ENCODE results near the gene SAA1.

SAA1 gene

DNA sequence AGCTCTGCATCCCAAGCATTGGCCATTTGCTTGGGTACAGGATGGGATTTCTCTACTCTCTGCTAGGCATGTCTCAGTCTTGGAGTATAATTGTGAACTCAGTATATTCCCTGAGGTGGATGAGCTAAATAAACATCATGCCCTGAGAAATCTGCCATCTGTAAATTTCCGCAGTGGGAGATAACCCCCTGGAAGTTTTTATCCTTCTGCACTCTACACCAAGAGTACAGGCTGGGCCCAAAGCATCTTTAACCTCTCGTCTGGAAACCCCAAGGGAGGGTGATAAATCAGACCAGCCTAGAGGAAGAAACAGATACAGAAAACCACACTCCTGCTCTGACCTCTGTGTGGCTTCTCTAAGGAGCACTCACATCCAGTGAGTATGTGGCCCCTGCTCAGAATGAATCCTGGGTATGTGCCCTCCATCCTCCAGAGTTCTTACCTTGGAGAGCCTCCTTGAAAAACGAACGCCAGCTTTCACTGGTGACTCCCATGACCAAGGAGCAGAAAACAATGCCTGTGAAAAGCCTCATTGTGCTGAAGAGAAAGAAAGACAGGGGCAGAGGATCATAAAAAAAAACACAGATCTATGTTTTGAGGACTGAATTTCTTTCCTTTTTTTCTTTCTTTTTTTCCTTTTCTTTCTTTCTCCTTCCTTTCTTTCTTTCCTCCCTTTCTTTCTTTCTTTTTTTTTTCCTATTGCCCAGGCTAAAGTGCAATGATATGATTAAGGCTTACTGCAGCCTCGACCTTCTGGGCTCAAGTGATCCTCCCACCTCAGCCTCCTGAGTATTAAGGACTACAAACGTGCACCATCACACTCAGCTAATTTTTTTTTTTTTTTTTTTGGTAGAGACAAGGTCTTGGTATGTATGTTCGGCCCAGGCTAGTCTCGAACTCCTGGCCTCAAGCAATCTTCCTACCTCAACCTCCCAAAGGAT lies 30.4 kb upstream of the SAA1 start:
- Histone ChIP-seq H2AK5ac (ENCODE audit: low read length) (no peak overlapping the region), H3K27ac (ENCODE audit: low read depth, low read length) (no peak overlapping the region), H3K23ac (ENCODE audit: low read length) (no peak overlapping the region), H3K79me2 (ENCODE audit: control insufficient read depth, insufficient read depth, low read length, poor library complexity) (no peaks in the 10 kb centered on the region), H2BK120ac (ENCODE audit: insufficient read depth, low read length, poor library complexity) (no peak overlapping the region), H3K4me3 (ENCODE audit: low read depth, low read length) (no peak overlapping the region), H4K12ac (ENCODE audit: low read depth, low read length) (peak overlapping the region; percentile 18), H3K27me3 (ENCODE audit: insufficient read depth, low read length) (no peaks in the 10 kb centered on the region), H3K4ac (ENCODE audit: low read depth, low read length) (no peak overlapping the region), H3K79me1 (ENCODE audit: low read length) (no peaks in the 10 kb centered on the region), H3K4me2 (ENCODE audit: low read length) (no peak overlapping the region), H3K18ac (ENCODE audit: low read length) (no peak overlapping the region), H4K8ac (ENCODE audit: low read depth, low read length) (no peak overlapping the region), H3K9ac (ENCODE audit: low read length) (no peak overlapping the region), H3K4me1 (ENCODE audit: control insufficient read depth in 1 of 2, insufficient read depth in 2 of 2, low read length in 2 of 2) (no peaks in the 10 kb centered on the region), H3K9me3 (ENCODE audit: insufficient read depth, low read depth, low read length) (no peaks in the 10 kb centered on the region), H4K91ac (ENCODE audit: low read depth, low read length) (no peak overlapping the region), H2BK5ac (ENCODE audit: low read depth, low read length, poor library complexity) (no peak overlapping the region), H2BK12ac (ENCODE audit: low read length) (no peak overlapping the region), H3K36me3 (ENCODE audit: control insufficient read depth in 1 of 2, insufficient read depth in 2 of 2, low read length in 2 of 2) (no peaks in the 10 kb centered on the region), H3K14ac (ENCODE audit: low read length) (no peak overlapping the region), H2AFZ (ENCODE audit: insufficient read depth, low read length, poor library complexity) (no peak overlapping the region)
- no CpG with 5 or more reads among the region's 8 CpGs for WGBS (ENCODE audit: extremely low coverage, insufficient coverage, insufficient read length)
- no peak for DNase-seq

DNA sequence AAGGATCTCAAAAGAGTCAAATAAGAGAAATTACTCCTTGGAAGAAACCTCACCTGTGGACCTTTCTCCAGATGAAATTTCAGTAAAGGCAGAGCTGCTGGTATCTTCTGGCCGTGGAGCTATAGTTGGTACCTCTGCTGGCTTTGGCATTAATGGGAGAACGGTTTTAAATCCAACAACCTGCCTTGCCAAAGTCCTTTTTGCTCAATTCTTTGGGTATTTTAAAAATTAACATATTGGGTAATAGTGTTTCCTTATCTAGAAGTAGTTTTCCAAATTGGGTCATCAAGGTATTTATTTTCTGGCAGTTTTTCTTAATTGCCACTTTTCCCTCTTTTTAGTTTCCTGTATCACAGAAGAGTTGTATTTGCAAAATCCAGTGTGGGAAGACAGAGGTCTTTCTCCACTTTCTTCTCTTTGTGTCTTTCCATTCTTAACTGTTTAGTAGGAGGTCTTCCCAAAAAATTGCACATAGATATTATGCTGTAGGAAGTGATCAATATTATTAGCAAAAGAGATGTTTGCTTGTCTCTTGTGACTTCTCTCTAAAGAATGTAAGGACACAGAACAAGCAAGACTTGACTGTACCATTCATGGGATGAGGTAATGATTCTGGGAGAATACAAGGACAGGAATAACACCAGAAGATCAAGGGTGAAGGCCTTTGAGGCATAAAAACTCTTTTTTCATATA lies 29.3 kb upstream of the SAA1 start, which contains the start of gene SAA4:
Gene SAA4 (minus strand): TSS at position 139 of the 693 bp plus-strand sequence. CDS start 876 bp downstream, outside the sequence.
- Histone ChIP-seq H2BK120ac (ENCODE audit: insufficient read depth, low read length, poor library complexity) (no peak within 1 kb of the TSS), H3K9ac (ENCODE audit: low read length) (no peak within 1 kb of the TSS), H3K4me1 (ENCODE audit: control insufficient read depth in 1 of 2, insufficient read depth in 2 of 2, low read length in 2 of 2) (no peaks in the 10 kb centered on the region), H3K79me2 (ENCODE audit: control insufficient read depth, insufficient read depth, low read length, poor library complexity) (no peaks in the 10 kb centered on the region), H2BK5ac (ENCODE audit: low read depth, low read length, poor library complexity) (no peak within 1 kb of the TSS), H4K91ac (ENCODE audit: low read depth, low read length) (no peak within 1 kb of the TSS), H3K27me3 (ENCODE audit: insufficient read depth, low read length) (no peaks in the 10 kb centered on the region), H2BK12ac (ENCODE audit: low read length) (no peak within 1 kb of the TSS), H3K23ac (ENCODE audit: low read length) (no peak within 1 kb of the TSS), H3K27ac (ENCODE audit: low read depth, low read length) (no peak within 1 kb of the TSS), H3K79me1 (ENCODE audit: low read length) (no peaks in the 10 kb centered on the region), H2AFZ (ENCODE audit: insufficient read depth, low read length, poor library complexity) (no peak within 1 kb of the TSS), H3K9me3 (ENCODE audit: insufficient read depth, low read depth, low read length) (no peaks in the 10 kb centered on the region), H3K18ac (ENCODE audit: low read length) (no peak within 1 kb of the TSS), H2AK5ac (ENCODE audit: low read length) (no peak within 1 kb of the TSS), H4K12ac (ENCODE audit: low read depth, low read length) (peak within 1 kb of the TSS; percentile 18), H4K8ac (ENCODE audit: low read depth, low read length) (no peak within 1 kb of the TSS), H3K14ac (ENCODE audit: low read length) (no peak within 1 kb of the TSS), H3K4ac (ENCODE audit: low read depth, low read length) (no peak within 1 kb of the TSS), H3K4me2 (ENCODE audit: low read length) (no peak within 1 kb of the TSS), H3K4me3 (ENCODE audit: low read depth, low read length) (no peak within 1 kb of the TSS), H3K36me3 (ENCODE audit: control insufficient read depth in 1 of 2, insufficient read depth in 2 of 2, low read length in 2 of 2) (no peaks in the 10 kb centered on the region)
- DNase-seq, result no peak
- WGBS (ENCODE audit: extremely low coverage, insufficient coverage, insufficient read length), result no CpG with 5 or more reads among the region's 2 CpGs

DNA sequence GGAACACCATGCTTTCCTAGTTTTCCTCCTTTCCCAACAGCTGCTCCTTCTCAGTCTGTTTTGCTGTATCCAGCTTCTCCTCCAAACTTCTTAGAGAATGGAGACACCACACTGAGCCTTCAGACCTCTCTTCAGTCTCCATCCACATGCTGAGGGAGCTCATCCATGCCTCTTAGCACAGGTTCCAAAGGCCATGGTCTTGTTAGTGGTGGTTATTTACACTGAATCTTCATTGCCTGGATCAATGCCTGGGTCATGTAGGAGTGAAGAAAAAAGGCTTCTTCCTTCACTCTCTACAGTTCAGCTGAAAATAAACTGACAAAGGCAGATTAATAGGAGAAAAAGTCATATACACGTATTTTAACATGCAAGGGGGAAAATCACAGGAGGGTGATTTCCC lies 26.4 kb upstream of the SAA1 start:
- no CpG with 5 or more reads among the region's 1 CpG for WGBS (ENCODE audit: extremely low coverage, insufficient coverage, insufficient read length)
- no peak overlapping the region for H2BK5ac ChIP-seq (ENCODE audit: low read depth, low read length, poor library complexity)
- H3K4me3 ChIP-seq (ENCODE audit: low read depth, low read length), result no peak overlapping the region

DNA sequence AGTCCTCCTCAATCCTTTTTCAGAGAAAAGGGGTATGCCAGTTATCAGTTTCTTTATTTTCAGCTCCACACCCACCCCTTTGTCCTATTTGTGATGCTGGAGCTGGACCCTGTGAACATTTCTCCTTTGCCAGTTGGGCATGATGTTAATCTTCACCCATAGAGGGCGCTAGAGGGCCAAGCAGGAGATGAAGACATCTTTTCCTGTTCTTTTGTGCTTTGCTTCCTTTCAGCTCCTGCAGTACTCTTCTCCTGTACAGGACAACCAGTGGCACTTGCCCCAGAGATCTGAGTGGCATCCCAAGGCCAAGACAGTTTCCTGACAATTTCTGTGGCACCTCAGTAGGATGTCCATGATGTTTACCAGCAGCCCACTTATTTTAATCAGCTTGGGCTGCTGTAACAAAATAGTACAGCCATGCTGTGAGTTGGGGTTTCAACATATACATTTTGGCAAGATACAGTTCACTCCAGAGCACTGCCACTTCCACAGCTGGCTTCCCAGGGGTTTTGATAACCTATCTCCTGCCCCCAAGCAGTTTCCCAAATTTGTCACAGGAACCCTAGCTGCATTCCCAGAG lies 22.2 kb upstream of the SAA1 start:
- Histone ChIP-seq H3K27ac (ENCODE audit: low read depth, low read length) (no peak overlapping the region), H3K27me3 (ENCODE audit: insufficient read depth, low read length) (no peaks in the 10 kb centered on the region), H3K4me3 (ENCODE audit: low read depth, low read length) (no peak overlapping the region), H4K91ac (ENCODE audit: low read depth, low read length) (no peak overlapping the region), H3K4me1 (ENCODE audit: control insufficient read depth in 1 of 2, insufficient read depth in 2 of 2, low read length in 2 of 2) (no peaks in the 10 kb centered on the region), H3K79me2 (ENCODE audit: control insufficient read depth, insufficient read depth, low read length, poor library complexity) (no peaks in the 10 kb centered on the region), H3K23ac (ENCODE audit: low read length) (no peak overlapping the region), H3K9me3 (ENCODE audit: insufficient read depth, low read depth, low read length) (no peaks in the 10 kb centered on the region), H3K79me1 (ENCODE audit: low read length) (no peaks in the 10 kb centered on the region), H2BK12ac (ENCODE audit: low read length) (no peak overlapping the region), H2AFZ (ENCODE audit: insufficient read depth, low read length, poor library complexity) (no peak overlapping the region), H3K9ac (ENCODE audit: low read length) (no peak overlapping the region), H3K18ac (ENCODE audit: low read length) (no peak overlapping the region), H2BK120ac (ENCODE audit: insufficient read depth, low read length, poor library complexity) (no peak overlapping the region), H3K36me3 (ENCODE audit: control insufficient read depth in 1 of 2, insufficient read depth in 2 of 2, low read length in 2 of 2) (no peaks in the 10 kb centered on the region), H4K8ac (ENCODE audit: low read depth, low read length) (no peak overlapping the region), H2BK5ac (ENCODE audit: low read depth, low read length, poor library complexity) (no peak overlapping the region), H3K14ac (ENCODE audit: low read length) (no peak overlapping the region), H2AK5ac (ENCODE audit: low read length) (no peak overlapping the region), H4K12ac (ENCODE audit: low read depth, low read length) (no peak overlapping the region), H3K4ac (ENCODE audit: low read depth, low read length) (no peak overlapping the region), H3K4me2 (ENCODE audit: low read length) (no peak overlapping the region)
- DNase-seq, result peak; percentile 34 to 79
- WGBS (ENCODE audit: extremely low coverage, insufficient coverage, insufficient read length), result no CpG with 5 or more reads among the region's 1 CpG

More for the DNA sequence above, 26.4 kb upstream of the SAA1 start:
- Histone ChIP-seq H2BK12ac (ENCODE audit: low read length) (no peak overlapping the region), H3K9me3 (ENCODE audit: insufficient read depth, low read depth, low read length) (no peaks in the 10 kb centered on the region), H3K4me2 (ENCODE audit: low read length) (no peak overlapping the region), H3K79me2 (ENCODE audit: control insufficient read depth, insufficient read depth, low read length, poor library complexity) (no peaks in the 10 kb centered on the region), H4K8ac (ENCODE audit: low read depth, low read length) (no peak overlapping the region), H3K36me3 (ENCODE audit: control insufficient read depth in 1 of 2, insufficient read depth in 2 of 2, low read length in 2 of 2) (no peaks in the 10 kb centered on the region), H2AK5ac (ENCODE audit: low read length) (no peak overlapping the region), H3K23ac (ENCODE audit: low read length) (no peak overlapping the region), H2BK120ac (ENCODE audit: insufficient read depth, low read length, poor library complexity) (no peak overlapping the region), H3K79me1 (ENCODE audit: low read length) (no peaks in the 10 kb centered on the region), H3K18ac (ENCODE audit: low read length) (no peak overlapping the region), H3K9ac (ENCODE audit: low read length) (no peak overlapping the region), H4K12ac (ENCODE audit: low read depth, low read length) (no peak overlapping the region), H3K27ac (ENCODE audit: low read depth, low read length) (no peak overlapping the region), H2AFZ (ENCODE audit: insufficient read depth, low read length, poor library complexity) (no peak overlapping the region), H3K14ac (ENCODE audit: low read length) (no peak overlapping the region), H3K4me1 (ENCODE audit: control insufficient read depth in 1 of 2, insufficient read depth in 2 of 2, low read length in 2 of 2) (no peaks in the 10 kb centered on the region), H4K91ac (ENCODE audit: low read depth, low read length) (no peak overlapping the region), H3K4ac (ENCODE audit: low read depth, low read length) (no peak overlapping the region), H3K27me3 (ENCODE audit: insufficient read depth, low read length) (no peaks in the 10 kb centered on the region)
- DNase-seq, result no peak

Data from trophoblast cell (in vitro differentiated cells and primary cell).